B cell (primary cell): Measurements from ENCODE around the gene NFATC2. TPM values are rescaled to one million over a fixed set of nuclear protein-coding genes. Genes with fewer than 3 reads are reported as not detected.
A peak's percentile ranks its signal among the peaks of the same experiment; 100 is the strongest.

Experiments
- ATAC-seq: fragments of 200-7000 bp; cut with Tn5 transposase; one replicate; pipeline ENCODE4 v1.10.0; 2021; ENCODE audit warnings: low read depth, mild to moderate bottlenecking, moderate number of reproducible peaks, moderate library complexity
- CTCF ChIA-PET: fragments of 350-600 bp; sonication (Branson Sonifier 250); formaldehyde crosslinking; loops from one replicate; lab custom pipeline; 2021; ENCODE audit warnings: antibody characterized with exemption, inconsistent platforms; lab: Charles Lee
- POLR2A ChIA-PET: fragments of 350-600 bp; sonication (Branson Sonifier 250); formaldehyde crosslinking; loops from one replicate; lab custom pipeline; 2021; ENCODE audit warnings: antibody characterized with exemption; lab: Charles Lee
- DNase-seq: peaks from one replicate; pipeline ENCODE4 v3.0.0; 2013
- H2AFZ ChIP-seq: 2 replicates; pipeline ENCODE4 v1.6.1; 2012; ENCODE audit warnings: mild to moderate bottlenecking, low read depth, low read length; ENCODE audit not compliant: insufficient read depth, poor library complexity, severe bottlenecking
- H3K27ac ChIP-seq, 2 donors: 1 replicate in 1 of 2; 2 replicates in 1 of 2; pipeline ENCODE4 v1.5.1; 2012 to 2013; ENCODE audit warnings: low read length in 2 of 2, mild to moderate bottlenecking in 2 of 2, moderate library complexity in 1 of 2
- H3K27me3 ChIP-seq, 4 experiments: fragments of 200-600 bp in 1 of 4; sonication (generic) in 1 of 4; replicated peaks in 1 of 4; 1 replicate in 2 of 4; 2 replicates in 2 of 4; pipeline versions ENCODE4 v1.6.1 to v1.7.0; 2013 to 2016; ENCODE audit warnings: low read length in 3 of 4, mild to moderate bottlenecking in 2 of 4, mixed read lengths in 1 of 4, moderate library complexity in 1 of 4; ENCODE audit not compliant: insufficient read depth in 4 of 4, control insufficient read depth in 3 of 4; ENCODE audit errors: control extremely low read depth in 1 of 4
- H3K36me3 ChIP-seq, 2 experiments: replicated peaks in 1 of 2; 1 replicate in 1 of 2; 2 replicates in 1 of 2; pipeline versions ENCODE4 v1.6.1 to v1.7.1; 2013; ENCODE audit warnings: low read length in 1 of 2; ENCODE audit not compliant: insufficient read depth in 2 of 2, control insufficient read depth in 1 of 2; ENCODE audit errors: control extremely low read depth in 1 of 2, extremely low read depth in 1 of 2
- H3K4me1 ChIP-seq, 2 donors: fragments of 200-600 bp in 1 of 2; sonication (generic) in 1 of 2; 1 replicate in 1 of 2; 2 replicates in 1 of 2; pipeline versions ENCODE4 v1.5.1 to v1.6.1; 2013 to 2017; ENCODE audit warnings: low read length in 2 of 2; ENCODE audit not compliant: control insufficient read depth in 2 of 2, insufficient read depth in 2 of 2
- H3K4me2 ChIP-seq: replicated peaks from 2 replicates; pipeline ENCODE3; 2012; ENCODE audit warnings: mild to moderate bottlenecking, low read depth, low read length; ENCODE audit not compliant: poor library complexity, severe bottlenecking
- H3K4me3 ChIP-seq, 5 experiments: fragments of 200-600 bp in 1 of 5; sonication (generic) in 1 of 5; 1 replicate in 3 of 5; 2 replicates in 2 of 5; pipeline versions ENCODE4 v1.5.1 to v1.7.0; 2011 to 2016; ENCODE audit warnings: low read length in 4 of 5, mild to moderate bottlenecking in 4 of 5, low read depth in 2 of 5, control low read depth in 1 of 5, moderate library complexity in 1 of 5; ENCODE audit not compliant: insufficient read depth in 1 of 5; ENCODE audit errors: control extremely low read depth in 1 of 5, extremely low read depth in 1 of 5
- H3K79me2 ChIP-seq: fragments of 200-600 bp; sonication (generic); one replicate; pipeline ENCODE4 v1.6.0; 2016; ENCODE audit warnings: low read length; ENCODE audit not compliant: control insufficient read depth, insufficient read depth
- H3K9ac ChIP-seq: fragments of 200-600 bp; sonication (generic); 2 replicates; pipeline ENCODE4 v1.6.1; 2017; ENCODE audit warnings: mild to moderate bottlenecking, low read length, moderate library complexity
- H3K9me3 ChIP-seq, 3 donors: one replicate each; pipeline versions ENCODE4 v1.6.1 to v1.7.1; 2013; ENCODE audit warnings: low read length in 2 of 3; ENCODE audit not compliant: control insufficient read depth in 2 of 3, insufficient read depth in 1 of 3; ENCODE audit errors: control extremely low read depth in 1 of 3
- H4K20me1 ChIP-seq: 2 replicates; pipeline ENCODE4 v1.6.0; 2012; ENCODE audit warnings: mild to moderate bottlenecking, low read length; ENCODE audit not compliant: insufficient read depth, control insufficient read depth, poor library complexity, severe bottlenecking
- H3K27ac Mint-ChIP-seq: one replicate; pipeline ENCODE4 v1.8.0; 2021; ENCODE audit warnings: mixed read lengths
- H3K27me3 Mint-ChIP-seq: one replicate; pipeline ENCODE4 v1.8.0; 2021; ENCODE audit warnings: mixed read lengths
- H3K4me1 Mint-ChIP-seq: one replicate; pipeline ENCODE4 v1.8.0; 2021; ENCODE audit warnings: mixed read lengths
- H3K4me3 Mint-ChIP-seq: one replicate; pipeline ENCODE4 v1.8.0; 2021; ENCODE audit warnings: mixed read lengths
- H3K9me3 Mint-ChIP-seq: one replicate; pipeline ENCODE4 v1.8.0; 2022; ENCODE audit warnings: mixed read lengths; ENCODE audit not compliant: insufficient read depth
- CTCF ChIP-seq: fragments of 200-600 bp; IDR thresholded peaks from one replicate; pipeline ENCODE4 v1.8.0; 2022; ENCODE audit warnings: antibody characterized with exemption, mild to moderate bottlenecking
- EZH2 ChIP-seq: IDR thresholded peaks from 2 replicates; pipeline ENCODE4 v1.6.1; 2012; ENCODE audit warnings: borderline replicate concordance, low read depth, mild to moderate bottlenecking, moderate library complexity, low read length; ENCODE audit not compliant: insufficient read depth, poor library complexity, severe bottlenecking
- WGBS: methylation state at CpG from one replicate; pipeline ENCODE4 v1.1.5; 2013; ENCODE audit warnings: missing lambda C conversion rate; ENCODE audit not compliant: insufficient coverage; 5-methylcytosine and 5-hydroxymethylcytosine counted together
- intact Hi-C: fragments of 100-400 bp; cut with micrococcal nuclease; formaldehyde crosslinking; loops from one replicate; pipeline ENCODE4 v1.10.0; 2022
- polyA plus RNA-seq: library from polyadenylated mRNA; depleted of rRNA; stranded (reverse); fragments of >200 nt; gene quantifications from 2 replicates; pipeline ENCODE4 v1.2.3, GENCODE V29; 2012
- total RNA-seq, 2 donors: library from RNA; stranded (reverse); fragments of 120-200 nt in 1 of 2; gene quantifications; 1 replicate in 1 of 2; 2 replicates in 1 of 2; pipeline versions ENCODE4 v1.2.3 to v1.2.4, GENCODE V29; 2013 to 2022

The NFATC2 gene
- total and polyA plus RNA-seq, 2 donors (not counting 1 experiment from before 2014, with no cell fraction given) = 10.1 to 38.0 TPM

DNA sequence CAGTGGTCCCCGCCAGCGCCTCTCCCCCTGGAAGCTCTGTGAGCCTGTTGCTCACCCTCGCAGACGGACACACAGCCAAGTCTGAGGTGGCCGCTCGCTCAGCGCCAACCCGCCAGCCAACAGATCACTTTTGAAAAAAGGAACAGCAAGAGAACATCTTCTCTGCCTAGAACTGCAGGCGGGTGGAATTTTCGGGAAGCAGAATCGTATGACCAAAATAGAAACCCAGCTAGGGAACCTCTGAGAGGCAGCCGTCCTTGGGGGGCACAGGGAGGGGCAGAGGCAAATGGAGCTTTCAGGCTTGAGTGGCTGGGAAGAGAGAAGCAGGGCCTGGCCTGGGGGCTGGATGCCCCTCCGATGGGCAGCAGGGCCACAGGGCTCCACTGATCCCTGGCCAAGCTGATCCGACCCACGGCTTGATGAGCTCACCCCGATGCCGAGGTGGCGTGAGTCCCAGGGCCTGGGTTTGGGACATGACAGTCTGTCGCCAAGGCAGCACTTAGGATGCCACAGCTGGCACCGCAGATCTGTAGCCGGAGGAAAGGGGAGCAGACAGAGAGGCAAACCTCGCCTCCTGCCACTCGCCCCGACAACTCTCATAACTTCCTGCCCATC, 9.8 kb downstream of the NFATC2 start:
- Histone ChIP-seq H4K20me1 (peaks cover 80% of the 10 kb centered on the region), H3K9ac (no peak overlapping the region), H3K4me2 (peak overlapping the region; percentile 16), H2AFZ (no peak overlapping the region), H3K27me3 (no peaks in the 10 kb centered on the region), H3K36me3 (peaks cover 0 to 18% of the 10 kb centered on the region in 2 experiments), H3K9me3 (no peaks in the 10 kb centered on the region), H3K27ac (peak overlapping the region in 1 of 2 donors; percentile 6), H3K4me3 (no peak overlapping the region), H3K4me1 (peaks cover 62 to 95% of the 10 kb centered on the region in 2 donors), H3K79me2 (peaks cover 98% of the 10 kb centered on the region)
- DNase-seq = no peak
- ATAC-seq = no peak
- CTCF ChIA-PET = no interaction called here
- intact Hi-C loops = no loop called here
- no peaks in the 10 kb centered on the region for H3K27me3 Mint-ChIP-seq
- TF ChIP-seq EZH2 (no peak), CTCF (no peak)
- H3K27ac Mint-ChIP-seq = no peak overlapping the region
- peaks cover 83% of the 10 kb centered on the region for H3K4me1 Mint-ChIP-seq
- POLR2A ChIA-PET = no interaction called here
- 65% methylated on average over 23 of the region's 24 CpGs for WGBS
- H3K9me3 Mint-ChIP-seq = no peaks in the 10 kb centered on the region
- no peak overlapping the region for H3K4me3 Mint-ChIP-seq

GRCh38 chr20:51531712-51532456, 10.6 kb downstream of the NFATC2 start:
- intact Hi-C loops = no loop called here
- no peaks in the 10 kb centered on the region for H3K27me3 ChIP-seq
- no peaks in the 10 kb centered on the region for H3K9me3 Mint-ChIP-seq
- ChIA-PET POLR2A (no interaction called here), CTCF (no interaction called here)
- H3K4me1 Mint-ChIP-seq = peaks cover 84% of the 10 kb centered on the region
- H3K4me3 ChIP-seq = no peak overlapping the region
- H3K4me2 ChIP-seq = no peak overlapping the region
- peaks cover 98% of the 10 kb centered on the region for H3K79me2 ChIP-seq
- H3K27ac ChIP-seq = peak overlapping the region; percentile 14 to 49
- H3K27ac Mint-ChIP-seq = peak overlapping the region; percentile 91
- H3K9ac ChIP-seq = no peak overlapping the region
- H3K36me3 ChIP-seq = peaks cover 0 to 18% of the 10 kb centered on the region in 2 experiments
- H2AFZ ChIP-seq = no peak overlapping the region
- no peaks in the 10 kb centered on the region for H3K27me3 Mint-ChIP-seq
- peaks cover 80% of the 10 kb centered on the region for H4K20me1 ChIP-seq
- H3K4me3 Mint-ChIP-seq = no peak overlapping the region
- H3K9me3 ChIP-seq = no peaks in the 10 kb centered on the region
- H3K4me1 ChIP-seq = peaks cover 58 to 91% of the 10 kb centered on the region in 2 donors
- WGBS = 73% methylated on average over 4 of the region's 12 CpGs
- no peak for TF ChIP-seq CTCF
- no peak for DNase-seq
- ATAC-seq = no peak
